HUES64 (cell line): ENCODE measurements around the gene C7orf33.

ENCODE experiments used
- H3K27ac ChIP-seq: 2 replicates; pipeline ENCODE4 v1.7.0; 2013; ENCODE audit warnings: low read depth, low read length, inconsistent platforms
- H3K27me3 ChIP-seq: 2 replicates; pipeline ENCODE4 v1.6.1; 2013; ENCODE audit warnings: mild to moderate bottlenecking, low read length; ENCODE audit not compliant: insufficient read depth
- H3K36me3 ChIP-seq: 2 replicates; pipeline ENCODE4 v1.6.1; 2013; ENCODE audit warnings: mild to moderate bottlenecking, low read length; ENCODE audit not compliant: insufficient read depth
- H3K4me1 ChIP-seq: 2 replicates; pipeline ENCODE4 v1.6.1; 2013; ENCODE audit warnings: mild to moderate bottlenecking, low read length, moderate library complexity; ENCODE audit not compliant: insufficient read depth
- H3K4me3 ChIP-seq: 2 replicates; pipeline ENCODE4 v1.5.1; 2013; ENCODE audit warnings: mild to moderate bottlenecking, low read length, moderate library complexity
- H3K9ac ChIP-seq: 2 replicates; pipeline ENCODE4 v1.6.1; 2013; ENCODE audit warnings: mild to moderate bottlenecking, low read depth, low read length
- H3K9me3 ChIP-seq: 2 replicates; pipeline ENCODE4 v1.6.1; 2013; ENCODE audit warnings: low read depth, low read length; ENCODE audit not compliant: insufficient read depth
- WGBS: fragments of 150-250, 120-280 bp; methylation state at CpG from one replicate; pipeline ENCODE4 v1.1.7; 2013; ENCODE audit warnings: missing lambda C conversion rate; 5-methylcytosine and 5-hydroxymethylcytosine counted together

The C7orf33 gene

GRCh38 chr7:148665221-148665620 is 74.7 kb downstream of the C7orf33 start:
- H3K27ac ChIP-seq, result no peak overlapping the region
- H3K4me1 ChIP-seq, result no peaks in the 10 kb centered on the region
- H3K36me3 ChIP-seq, result no peaks in the 10 kb centered on the region
- no peak overlapping the region for H3K4me3 ChIP-seq
- H3K27me3 ChIP-seq, result no peaks in the 10 kb centered on the region
- WGBS, result 91% methylated on average over 4 of the region's 4 CpGs
- H3K9me3 ChIP-seq, result no peaks in the 10 kb centered on the region
- no peak overlapping the region for H3K9ac ChIP-seq
